ENCODE measurements around the gene MRPS18C.
"Not testable (repeated sequence)": the region's sequence is repeated elsewhere in the genome, so short reads cannot be mapped to it uniquely, and the experiment has no call there.

MRPS18C gene

DNA sequence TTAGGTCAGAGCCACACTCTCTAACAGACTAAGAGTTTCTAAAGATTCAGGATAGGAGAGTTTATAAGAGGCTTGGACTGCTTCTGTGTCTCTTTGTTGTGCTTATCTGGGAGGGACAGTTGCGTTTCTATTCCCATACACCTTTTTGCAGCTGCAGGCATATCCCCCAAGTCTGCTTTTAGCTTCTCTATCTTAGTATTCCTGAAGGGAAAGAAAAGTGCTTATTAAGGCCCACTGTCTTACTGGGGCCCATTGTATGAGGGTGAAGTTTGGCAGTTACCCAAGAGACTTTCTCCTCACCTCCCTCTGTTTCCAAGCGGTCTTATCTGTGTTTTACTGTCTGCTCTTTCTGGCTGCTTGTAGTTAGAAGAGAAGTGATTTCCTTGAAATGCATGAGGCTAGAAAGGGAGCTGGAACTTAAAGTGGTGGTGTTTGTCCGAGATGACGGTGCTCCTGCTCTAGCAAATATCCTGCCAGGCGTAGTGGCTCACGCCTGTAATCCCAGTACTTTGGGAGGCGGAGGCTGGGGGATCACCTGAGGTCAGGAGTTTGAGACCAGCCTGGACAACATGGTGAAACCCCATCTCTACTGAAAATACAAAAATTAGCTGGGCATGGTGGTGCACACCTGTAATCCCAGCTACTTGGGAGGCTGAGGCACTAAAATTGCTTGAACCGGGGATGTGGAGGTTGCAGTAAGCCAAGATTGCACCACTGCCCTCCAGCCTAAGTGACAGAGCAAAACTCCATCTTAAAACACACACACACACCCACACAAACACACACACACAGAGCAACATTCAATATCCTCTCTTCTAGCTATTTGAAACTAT is 40.4 kb downstream of the MRPS18C start:
- DNase-seq (ENCODE audit: low spot score), result not testable (repeated sequence)

DNA sequence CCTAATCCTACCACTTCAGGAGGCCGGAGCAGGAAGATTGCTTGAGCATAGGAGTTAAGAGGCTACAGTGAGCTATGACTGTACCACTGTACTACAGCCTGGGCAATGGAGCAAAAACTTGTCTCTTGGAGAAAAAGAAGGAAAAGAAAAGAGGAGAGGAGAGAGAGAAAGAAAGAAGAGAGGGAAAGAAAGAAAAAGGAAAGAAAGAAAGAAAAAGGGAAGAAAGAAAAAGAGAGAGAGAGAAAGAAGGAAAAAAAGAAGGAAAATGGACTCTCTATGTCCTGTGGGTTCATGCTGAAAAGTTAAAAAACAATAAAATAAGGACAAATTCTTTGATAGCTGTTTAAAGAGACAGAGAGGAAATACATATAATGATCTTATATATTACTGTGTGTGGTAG is 42.3 kb downstream of the MRPS18C start:
- no peak for DNase-seq (ENCODE audit: low spot score)

- not testable (repeated sequence) for DNase-seq (ENCODE audit: low spot score)
These were observed 45.8 kb downstream of the MRPS18C start for GRCh38 chr4:83501671-83502070.

DNA sequence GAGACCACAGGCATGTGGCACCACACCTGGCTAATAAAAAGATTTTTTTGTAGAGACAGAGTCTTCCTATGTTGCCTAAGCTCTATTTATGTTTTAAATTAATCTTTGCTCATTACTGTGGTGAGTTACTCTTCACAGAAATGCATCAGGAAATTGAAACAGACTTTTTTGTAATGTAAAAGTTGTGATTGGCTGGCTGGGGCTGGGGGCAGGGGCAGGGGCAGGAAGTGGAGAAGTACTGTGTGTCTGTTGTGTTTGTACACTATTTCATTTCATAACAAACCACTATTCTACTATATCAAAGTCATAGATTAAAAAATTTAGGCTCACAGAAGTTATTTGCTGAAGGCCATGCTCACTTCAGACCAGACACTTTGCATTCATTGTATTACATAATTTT is 48.1 kb downstream of the MRPS18C start:
- no peak for DNase-seq (ENCODE audit: low spot score)

DNA sequence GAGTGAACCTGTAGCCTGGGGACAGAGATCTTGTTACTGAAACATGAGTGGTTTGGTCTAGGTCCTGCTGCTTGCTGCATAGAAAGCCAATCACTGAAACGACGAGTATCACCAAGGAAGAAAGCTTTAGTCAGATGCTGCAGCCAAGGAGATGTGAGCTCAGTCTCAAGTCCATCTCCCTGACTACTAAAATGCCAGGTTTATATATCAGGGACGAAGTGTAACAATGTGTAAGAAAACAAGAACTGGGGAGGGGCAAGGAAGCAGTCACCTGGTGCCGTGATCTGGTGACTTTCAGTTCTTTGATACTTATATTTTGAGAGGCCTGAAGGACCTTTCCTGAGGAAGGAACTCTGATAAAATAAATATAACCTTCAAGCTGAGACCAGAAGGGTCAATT is 48.6 kb downstream of the MRPS18C start:
- no peak for DNase-seq (ENCODE audit: low spot score)

DNA sequence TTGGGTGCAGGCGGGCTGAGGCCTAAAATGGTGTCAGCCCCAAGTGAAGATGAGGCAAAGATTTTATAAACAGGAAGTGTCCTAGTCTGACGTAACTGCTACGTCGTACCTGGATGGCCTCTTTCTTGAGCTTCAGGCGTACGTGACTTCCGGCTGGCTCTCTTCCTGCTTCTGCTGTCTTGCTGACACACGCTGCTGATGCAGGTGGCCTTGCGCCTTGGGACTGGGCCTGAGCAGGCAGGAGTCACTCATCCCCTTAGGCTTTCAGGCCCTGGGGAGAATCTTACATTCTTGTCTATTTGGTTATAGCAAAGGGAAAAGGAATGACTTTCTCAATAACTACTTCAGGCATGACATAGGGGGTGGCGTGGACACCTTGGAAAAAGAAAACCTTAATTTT is 49.1 kb downstream of the MRPS18C start:
- no peak for DNase-seq (ENCODE audit: low spot score)

DNA sequence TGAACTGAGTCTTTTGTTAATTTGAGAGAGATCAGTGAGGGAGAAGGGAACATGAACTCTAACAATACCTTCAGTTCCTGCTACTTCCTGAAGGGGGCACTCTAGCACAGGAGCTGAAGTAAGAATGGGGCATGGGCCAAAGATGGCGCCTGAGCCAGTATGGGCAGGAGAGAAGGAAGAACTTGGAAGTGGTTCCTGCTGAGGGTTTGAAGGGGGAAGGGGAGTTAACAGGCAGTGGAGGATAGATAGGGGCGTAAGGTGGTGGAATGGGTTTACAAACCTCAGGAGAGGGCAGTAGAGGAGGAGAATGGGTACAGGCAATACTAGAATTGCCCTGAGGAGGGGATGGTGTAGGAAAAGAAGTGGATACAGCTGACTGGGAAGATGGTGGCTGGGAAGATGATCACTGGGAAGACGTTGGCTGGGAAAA is 53.3 kb downstream of the MRPS18C start:
- not testable (repeated sequence) for DNase-seq (ENCODE audit: low spot score)

GRCh38 chr4:83510442-83510841 is 54.6 kb downstream of the MRPS18C start:
- no peak for DNase-seq (ENCODE audit: low spot score)

All from SK-N-DZ (cell line).